HS-27A (cell line): ENCODE measurements around the gene B3GAT3.
"Not testable (repeated sequence)": the region's sequence is repeated elsewhere in the genome, so short reads cannot be mapped to it uniquely, and the experiment has no call there.

Source experiments
- DNase-seq: peaks from one replicate; pipeline ENCODE4 v3.0.0-alpha.2; 2012; ENCODE audit warnings: low read depth, missing footprints

The B3GAT3 gene

GRCh38 chr11:62645946-62646824 lies 24.4 kb upstream of the B3GAT3 start, which contains the start of gene GANAB:
Gene GANAB (minus strand): TSS chr11:62646613. CDS start chr11:62646599, 14 bp downstream.
- peak; percentile 95 for DNase-seq

- DNase-seq: no peak
Measured at GRCh38 chr11:62645671-62645945, 23.8 kb upstream of the B3GAT3 start.

GRCh38 chr11:62644220-62644619 lies 22.4 kb upstream of the B3GAT3 start:
- DNase-seq: no peak

- DNase-seq: no peak
Measured at GRCh38 chr11:62632492-62632891, 10.7 kb upstream of the B3GAT3 start.

GRCh38 chr11:62627713-62628112 lies 5.9 kb upstream of the B3GAT3 start:
- DNase-seq: no peak

GRCh38 chr11:62622476-62623089 lies 797 bp upstream of the B3GAT3 start:
- DNase-seq: no peak

- DNase-seq: no peak
Measured at GRCh38 chr11:62621027-62621566, 689 bp downstream of the B3GAT3 start.

GRCh38 chr11:62616957-62617356 lies 4.8 kb downstream of the B3GAT3 start:
- DNase-seq: not testable (repeated sequence)

GRCh38 chr11:62615521-62615920 lies 6.3 kb downstream of the B3GAT3 start:
- no peak for DNase-seq

- no peak for DNase-seq
Measured at GRCh38 chr11:62614275-62614674, 7.5 kb downstream of the B3GAT3 start.

- no peak for DNase-seq
Measured at GRCh38 chr11:62613291-62613778, 8.5 kb downstream of the B3GAT3 start.

GRCh38 chr11:62612366-62613290 lies 9.2 kb downstream of the B3GAT3 start, which contains the start of the genes EML3 and ROM1:
Gene EML3 (minus strand): TSS chr11:62612775. CDS start chr11:62612457, 318 bp downstream.
Gene ROM1 (plus strand): TSS chr11:62613257. CDS start chr11:62613282, 25 bp downstream.
- DNase-seq: peak; percentile 64

GRCh38 chr11:62611705-62612365 lies 10.0 kb downstream of the B3GAT3 start:
- DNase-seq: no peak

GRCh38 chr11:62610814-62611704 lies 10.7 kb downstream of the B3GAT3 start:
- no peak for DNase-seq

- no peak for DNase-seq
Measured at GRCh38 chr11:62610403-62610802, 11.4 kb downstream of the B3GAT3 start.

GRCh38 chr11:62608776-62609175 lies 13.0 kb downstream of the B3GAT3 start:
- no peak for DNase-seq

- no peak for DNase-seq
Measured at GRCh38 chr11:62607714-62608113, 14.1 kb downstream of the B3GAT3 start.

- DNase-seq: no peak
Measured at GRCh38 chr11:62605902-62606301, 15.9 kb downstream of the B3GAT3 start.

- no peak for DNase-seq
Measured at GRCh38 chr11:62605467-62605866, 16.3 kb downstream of the B3GAT3 start.

GRCh38 chr11:62604460-62605120 lies 17.2 kb downstream of the B3GAT3 start:
- DNase-seq: no peak
